T-helper 1 cell treated with Interleukin-12 subunit alpha and Interleukin-12 subunit beta and Interleukin-4 antibody, amounts not matched to agents 30 ng/mL and 1 ng/mL, for 36 hours (primary cell): Measurements from ENCODE around the gene BCAR3. TPM values are rescaled to one million over a fixed set of nuclear protein-coding genes. Genes with fewer than 3 reads are reported as not detected.

Experiments
- intact Hi-C: fragments of 100-400 bp; cut with micrococcal nuclease; formaldehyde crosslinking; loops from one replicate; pipeline ENCODE4 v1.15.1; 2024
- total RNA-seq: library from RNA; stranded (reverse); gene quantifications from 2 replicates; pipeline ENCODE4 v1.2.3, GENCODE V29; 2022

BCAR3 gene
- total RNA-seq, 1 donor from 2014 or later = 0.39 TPM

- intact Hi-C loops = no loop called here
Measured at GRCh38 chr1:93672477-93673162, 9.0 kb downstream of the BCAR3 start.

- intact Hi-C loops = no loop called here
Measured at GRCh38 chr1:93672069-93672468, 9.6 kb downstream of the BCAR3 start.

- intact Hi-C loops = no loop called here
Measured at GRCh38 chr1:93671099-93671621, 10.5 kb downstream of the BCAR3 start.

- intact Hi-C loops = no loop called here
Measured at GRCh38 chr1:93670141-93670540, 11.5 kb downstream of the BCAR3 start.

GRCh38 chr1:93669369-93669768 lies 12.3 kb downstream of the BCAR3 start:
- intact Hi-C loops = no loop called here

GRCh38 chr1:93668951-93669350 lies 12.7 kb downstream of the BCAR3 start:
- intact Hi-C loops = no loop called here

GRCh38 chr1:93668121-93668520 lies 13.5 kb downstream of the BCAR3 start:
- intact Hi-C loops = no loop called here

- intact Hi-C loops = no loop called here
Measured at GRCh38 chr1:93667642-93668041, 14.0 kb downstream of the BCAR3 start.

- intact Hi-C loops = no loop called here
Measured at GRCh38 chr1:93666613-93667384, 14.8 kb downstream of the BCAR3 start.

GRCh38 chr1:93665015-93665414 lies 16.6 kb downstream of the BCAR3 start:
- intact Hi-C loops = no loop called here

- intact Hi-C loops = no loop called here
Measured at GRCh38 chr1:93663208-93663614, 18.4 kb downstream of the BCAR3 start.

- intact Hi-C loops = no loop called here
Measured at GRCh38 chr1:93662481-93663207, 19.0 kb downstream of the BCAR3 start.

- intact Hi-C loops = loop anchor here (2.0 kb wide), 1 partner anchor 17 kb away; no protein-coding TSS in a partner anchor
Measured at GRCh38 chr1:93661829-93662474, 19.7 kb downstream of the BCAR3 start.

- intact Hi-C loops = loop anchor here (2.0 kb wide), 1 partner anchor 17 kb away; no protein-coding TSS in a partner anchor
Measured at GRCh38 chr1:93661341-93661740, 20.3 kb downstream of the BCAR3 start.

- intact Hi-C loops = loop anchor here (2.0 kb wide), 1 partner anchor 19 kb away; no protein-coding TSS in a partner anchor
Measured at GRCh38 chr1:93659822-93660503, 21.7 kb downstream of the BCAR3 start.

- intact Hi-C loops = no loop called here
Measured at GRCh38 chr1:93658188-93658587, 23.4 kb downstream of the BCAR3 start.

- intact Hi-C loops = no loop called here
Measured at GRCh38 chr1:93656491-93656890, 25.1 kb downstream of the BCAR3 start.

- intact Hi-C loops = no loop called here
Measured at GRCh38 chr1:93653656-93654055, 28.0 kb downstream of the BCAR3 start.

- intact Hi-C loops = no loop called here
Measured at GRCh38 chr1:93652323-93652949, 29.2 kb downstream of the BCAR3 start.

GRCh38 chr1:93651695-93652094 lies 29.9 kb downstream of the BCAR3 start:
- intact Hi-C loops = no loop called here
